HG02870 (cell line): ENCODE data around the gene LRP8.
A peak's percentile ranks its signal among the peaks of the same experiment; 100 is the strongest.

Experiments
- ATAC-seq: cut with Tn5 transposase; IDR thresholded peaks from one replicate; pipeline ENCODE4 v1.9.1; 2021; ENCODE audit warnings: mild to moderate bottlenecking, moderate library complexity; ENCODE audit not compliant: unreplicated experiment

Gene LRP8

DNA sequence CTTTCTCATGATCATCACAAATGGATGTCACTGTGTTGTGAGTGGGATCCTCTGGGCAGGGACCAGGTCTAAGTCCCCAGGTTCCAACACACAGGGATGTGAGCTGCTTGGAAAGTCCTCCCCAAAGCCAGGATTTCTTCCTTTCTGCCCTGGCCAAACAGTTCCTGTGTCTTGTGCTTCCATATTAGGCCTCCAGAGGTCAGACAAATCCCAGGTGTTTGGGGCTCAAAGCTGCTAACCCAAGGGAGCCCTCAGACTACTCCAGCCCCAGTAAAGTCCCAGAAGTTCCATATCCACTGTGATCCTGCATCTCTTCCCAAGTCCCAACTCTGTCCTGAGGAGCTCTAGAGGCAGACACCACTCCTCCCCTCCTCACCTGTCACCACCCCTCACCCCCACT is 61.8 kb downstream of the LRP8 start:
- ATAC-seq = no peak

DNA sequence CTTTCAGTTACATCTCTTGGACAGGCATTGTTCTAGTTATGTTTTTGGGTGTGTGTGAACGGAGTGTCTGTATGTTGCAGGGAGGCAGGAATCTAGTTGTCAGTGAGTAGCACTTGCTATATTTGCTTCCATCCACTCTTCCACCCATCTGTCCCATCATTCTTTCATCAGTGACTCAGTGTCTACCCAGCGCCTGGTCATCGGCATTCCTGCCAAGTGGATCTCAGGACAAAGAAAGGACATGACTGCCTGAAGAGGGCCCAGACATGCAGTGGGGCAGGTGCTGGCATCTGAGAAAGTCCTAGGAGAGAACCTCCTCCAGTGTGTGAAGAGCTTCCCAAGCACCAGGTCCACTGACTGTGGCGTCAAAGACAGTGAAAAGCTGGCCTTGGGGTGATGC is 62.3 kb downstream of the LRP8 start:
- ATAC-seq = no peak

DNA sequence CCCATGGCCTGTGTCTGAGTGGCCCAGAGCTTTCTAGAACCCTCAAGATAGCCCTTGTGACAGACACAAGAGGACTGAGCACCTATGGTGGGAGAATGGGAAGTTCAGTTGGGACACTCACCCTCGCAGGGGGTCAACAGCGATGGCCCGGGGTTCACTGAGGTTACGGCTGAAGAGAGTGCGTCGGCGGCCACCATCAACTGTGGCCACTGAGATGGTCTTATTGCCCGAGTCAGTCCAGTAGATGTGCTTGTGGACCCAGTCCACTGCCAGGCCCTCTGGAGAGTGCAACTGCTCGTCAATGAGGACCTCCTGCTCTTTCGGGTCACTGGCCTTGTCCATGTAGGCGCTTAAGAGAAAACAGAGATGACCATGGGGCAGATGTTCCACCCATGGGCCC is 63.8 kb downstream of the LRP8 start:
- no peak for ATAC-seq

DNA sequence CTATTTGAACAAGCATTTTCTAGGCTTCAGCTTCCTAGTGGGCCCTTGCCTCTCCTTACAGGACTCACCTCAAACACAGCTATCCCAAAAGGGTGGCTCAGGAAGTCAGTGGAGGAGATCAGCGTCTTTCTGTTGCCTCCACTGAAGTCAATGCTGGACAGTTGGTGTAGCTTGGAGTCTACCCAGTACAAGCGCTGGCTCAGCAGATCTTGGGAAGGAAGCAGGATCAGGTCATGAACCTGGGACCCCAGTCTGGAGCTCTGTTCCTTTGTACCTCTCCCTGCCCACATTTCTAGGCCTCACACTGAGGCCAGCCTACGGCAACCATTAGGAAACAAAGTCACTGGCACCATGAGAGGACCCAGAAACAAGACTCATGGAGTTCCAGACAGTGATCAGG is 65.9 kb downstream of the LRP8 start:
- no peak for ATAC-seq

DNA sequence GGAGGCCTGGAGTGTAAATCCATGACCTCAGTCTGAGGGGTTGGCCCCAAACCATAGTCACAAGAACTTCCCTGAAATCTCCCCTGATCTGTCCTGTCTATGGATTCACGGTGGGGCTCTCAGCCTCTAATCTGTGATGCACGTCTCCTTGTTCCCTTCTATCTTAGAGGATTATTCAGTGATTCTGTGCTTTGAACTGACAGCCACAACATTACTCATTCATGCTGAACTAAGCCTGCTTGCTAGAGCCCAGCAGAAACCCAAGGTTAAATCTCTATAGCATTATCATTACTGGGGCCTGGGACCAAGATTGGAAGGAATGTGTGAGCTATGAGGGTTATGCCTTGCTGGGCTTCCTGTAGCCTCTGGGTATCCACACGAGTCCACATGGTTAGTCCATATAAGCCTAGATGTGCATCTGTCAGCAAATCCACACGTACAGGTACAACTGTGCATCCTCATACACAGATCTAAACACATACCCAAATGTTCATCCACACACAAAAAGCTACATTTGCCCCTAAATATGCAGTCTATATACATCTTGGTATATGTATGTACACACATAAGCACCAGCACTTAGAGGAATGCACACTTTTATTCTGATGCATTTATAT is 67.1 kb downstream of the LRP8 start:
- no peak for ATAC-seq

DNA sequence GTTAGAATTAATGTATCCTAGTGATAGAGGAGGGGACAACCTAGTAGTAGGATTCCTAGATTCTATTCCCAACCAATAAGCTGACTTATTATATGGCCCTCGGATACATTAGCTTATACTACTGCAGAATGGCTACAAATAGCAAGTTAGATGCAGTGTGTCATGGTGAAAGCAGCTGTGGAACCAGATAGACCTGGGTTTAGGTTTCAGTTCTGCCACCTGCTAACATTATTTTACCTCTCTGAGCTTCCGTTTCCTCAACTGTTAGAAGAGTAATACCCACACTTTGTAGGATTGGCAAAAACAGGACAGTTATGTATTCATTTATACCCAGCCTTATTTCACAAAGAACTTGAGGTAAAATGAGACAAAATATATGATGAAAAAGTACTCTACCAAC is 67.9 kb downstream of the LRP8 start:
- ATAC-seq = peak; percentile 75

- no peak for ATAC-seq
Measured at GRCh38 chr1:53258216-53258615, 69.7 kb downstream of the LRP8 start.

- no peak for ATAC-seq
Measured at GRCh38 chr1:53257454-53258081, 70.3 kb downstream of the LRP8 start.

GRCh38 chr1:53256511-53257453 is 71.1 kb downstream of the LRP8 start:
- ATAC-seq = no peak

- ATAC-seq = no peak
Measured at GRCh38 chr1:53255031-53255430, 72.8 kb downstream of the LRP8 start.

DNA sequence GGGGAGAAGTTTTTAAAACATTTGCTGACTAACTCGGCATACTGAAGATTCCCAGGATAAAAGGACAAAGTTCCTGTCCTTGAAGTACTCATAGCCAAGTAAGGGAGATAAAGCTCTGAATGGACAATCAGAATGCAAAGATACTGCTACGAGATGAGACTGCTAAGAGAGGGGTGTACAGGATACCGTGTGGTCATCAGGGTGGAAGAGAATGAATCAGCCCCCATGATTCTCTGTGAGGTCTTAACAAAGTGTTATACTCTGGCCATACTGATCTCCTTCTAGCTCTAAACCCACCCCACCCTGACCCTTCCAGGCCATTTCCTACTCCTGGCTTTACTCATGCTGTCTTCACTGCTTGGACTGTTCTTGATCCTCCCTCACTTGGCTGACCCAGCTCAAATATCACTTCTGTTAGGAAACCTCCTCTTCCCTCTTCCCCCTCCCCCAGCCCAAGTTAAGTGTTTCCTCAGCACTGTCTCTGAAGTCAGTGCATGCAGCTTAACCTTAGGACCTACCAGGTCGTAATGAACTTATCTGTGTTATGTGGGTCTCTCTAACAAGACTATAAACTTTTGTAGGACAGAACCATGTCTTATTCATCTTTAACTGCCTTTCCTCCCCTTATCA is 73.7 kb downstream of the LRP8 start:
- no peak for ATAC-seq

GRCh38 chr1:53250325-53250724 is 77.5 kb downstream of the LRP8 start:
- no peak for ATAC-seq

DNA sequence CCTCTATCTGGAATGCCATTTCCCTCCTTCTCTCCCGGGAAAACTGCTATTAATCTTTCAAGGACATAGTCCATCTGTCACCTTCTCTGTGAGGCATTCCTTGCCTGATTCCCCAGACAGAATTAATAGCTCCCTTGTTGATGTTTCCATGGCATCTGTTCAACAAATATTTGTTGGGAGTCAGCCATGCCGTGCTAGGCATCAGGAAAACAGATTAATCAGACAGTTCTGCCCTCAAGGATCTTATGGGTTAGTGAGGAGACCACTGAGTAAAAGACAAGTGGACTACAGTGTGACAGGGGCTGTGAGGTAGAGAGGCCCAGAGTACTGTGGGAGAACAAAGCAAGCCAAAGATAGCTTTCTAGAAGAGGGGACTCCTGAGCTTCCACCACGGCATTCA is 78.2 kb downstream of the LRP8 start:
- no peak for ATAC-seq

DNA sequence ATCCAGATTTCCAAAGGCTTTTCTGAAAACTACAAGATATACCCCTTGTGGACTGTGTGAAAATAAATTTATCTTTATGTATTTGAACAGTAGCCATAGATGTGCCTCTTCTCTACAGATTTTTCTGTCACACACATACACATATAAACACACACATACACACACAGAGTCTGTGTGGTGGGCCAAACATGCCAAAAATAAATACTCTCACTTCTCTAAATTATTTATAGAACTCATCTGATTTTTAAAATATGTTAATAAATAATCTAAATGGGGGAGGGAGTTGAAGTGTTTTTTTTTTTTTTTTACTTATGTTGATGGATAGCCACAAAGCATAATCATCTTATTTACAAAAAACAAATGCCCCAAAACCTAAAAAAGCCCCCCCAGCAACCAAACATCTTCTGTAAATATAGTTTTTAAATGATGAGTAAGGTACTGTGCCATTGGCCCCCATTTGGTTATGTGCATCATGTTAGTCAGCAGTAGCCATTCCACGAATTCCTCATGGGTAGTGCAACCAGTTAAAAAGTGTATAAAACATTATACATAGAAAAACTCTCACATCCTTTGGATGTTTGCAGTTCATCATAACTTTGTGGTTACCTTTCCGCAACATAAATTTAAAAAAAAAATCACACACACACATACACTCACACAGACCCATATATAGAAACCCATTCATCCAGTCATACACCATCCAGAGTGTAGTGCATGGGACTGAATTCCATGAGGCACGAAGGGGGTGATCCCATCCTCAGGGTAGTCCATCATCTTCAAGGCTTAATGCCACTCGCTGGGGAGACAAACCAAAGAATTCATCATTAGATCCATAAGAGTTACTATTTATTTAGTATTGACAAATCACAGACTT is 81.4 kb downstream of the LRP8 start:
- no peak for ATAC-seq

- no peak for ATAC-seq
Measured at GRCh38 chr1:53244141-53244540, 83.7 kb downstream of the LRP8 start.

DNA sequence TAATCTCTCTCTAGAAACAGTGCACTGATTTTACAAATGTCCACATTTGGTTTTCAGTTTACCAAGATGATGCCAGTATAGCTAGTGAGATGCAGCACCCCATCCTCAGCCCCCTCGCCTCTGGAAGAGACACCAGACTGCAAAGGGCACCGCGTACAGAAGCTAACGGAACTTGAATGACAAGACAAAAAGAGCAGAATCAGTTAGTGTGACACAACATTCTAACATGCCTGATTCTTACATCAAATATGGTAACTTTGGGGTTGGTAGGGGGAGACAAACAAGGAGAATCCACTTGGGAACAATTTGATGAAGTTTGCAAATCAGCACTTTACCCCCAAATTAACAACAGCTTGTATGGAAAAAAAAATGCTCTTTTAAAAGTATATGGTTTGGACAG is 85.5 kb downstream of the LRP8 start:
- ATAC-seq = no peak

DNA sequence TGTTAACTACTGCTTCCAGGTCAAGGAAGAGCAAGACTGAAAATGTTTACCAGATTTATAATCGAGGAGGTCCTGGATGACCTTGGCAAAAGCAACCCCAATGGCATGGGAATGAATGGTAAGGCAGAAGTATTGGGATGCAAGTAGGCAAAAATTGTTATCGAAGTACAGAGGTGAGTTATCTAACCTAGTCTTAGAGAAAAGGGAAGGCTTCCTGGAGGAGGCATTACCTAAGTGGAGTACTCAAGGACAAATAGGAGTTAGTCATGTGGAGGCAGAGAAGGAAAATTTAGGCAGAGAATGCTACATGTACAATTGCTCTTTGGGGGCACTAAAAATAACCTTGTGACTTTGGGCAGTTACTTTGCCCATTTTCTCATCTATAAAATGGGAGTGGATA is 86.0 kb downstream of the LRP8 start:
- no peak for ATAC-seq

DNA sequence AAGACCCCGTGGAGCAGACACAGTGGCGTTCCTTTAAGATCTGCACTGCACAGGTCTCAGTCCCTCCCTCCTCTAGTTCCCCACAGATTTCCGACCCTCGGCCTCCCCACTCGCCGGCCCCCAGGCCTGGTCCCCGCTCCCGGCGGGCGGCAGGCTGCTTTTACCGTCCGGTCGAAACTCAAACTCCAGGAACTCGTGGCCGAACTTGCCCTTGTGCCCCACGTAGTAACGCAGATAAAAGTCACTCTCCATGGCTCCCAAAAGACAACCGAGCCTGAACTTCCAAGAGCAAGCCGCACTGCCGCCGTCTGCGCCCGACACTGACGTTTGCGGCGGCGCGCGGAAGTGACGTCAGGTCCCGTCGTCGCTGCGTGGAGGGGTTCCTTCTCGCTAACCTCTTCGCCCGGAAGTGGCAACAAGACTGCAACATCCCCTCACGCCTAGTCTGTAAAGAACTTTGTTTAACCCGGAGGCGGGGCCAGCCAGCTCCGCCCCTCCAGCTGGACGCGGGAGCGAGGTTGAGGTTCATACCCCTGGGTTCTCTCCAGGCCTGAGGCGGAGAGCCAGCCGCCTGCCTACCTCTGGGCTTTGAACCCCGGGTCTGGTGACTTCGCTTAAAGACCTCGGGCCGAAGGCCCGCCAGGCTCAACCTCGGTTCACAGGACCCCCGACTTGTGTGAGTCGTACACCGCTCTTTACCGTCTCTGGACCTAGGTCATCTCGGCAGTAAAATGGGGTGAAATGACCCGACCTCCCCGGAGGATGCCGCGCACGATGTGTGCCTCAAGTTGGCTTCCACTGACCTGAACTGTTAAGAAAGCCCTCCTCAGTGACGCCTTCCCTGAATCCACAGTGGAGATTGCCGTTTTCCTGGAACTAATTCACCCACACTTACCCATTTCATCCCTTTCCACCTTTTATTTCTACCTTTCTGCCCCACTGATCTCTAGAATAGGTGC is 89.4 kb downstream of the LRP8 start, which contains the start of gene MAGOH:
Gene MAGOH, minus strand, starts transcription at position 322 of the 959 bp plus-strand sequence. Its CDS starts 70 bp downstream, at position 252.
- ATAC-seq = peak; percentile 99

DNA sequence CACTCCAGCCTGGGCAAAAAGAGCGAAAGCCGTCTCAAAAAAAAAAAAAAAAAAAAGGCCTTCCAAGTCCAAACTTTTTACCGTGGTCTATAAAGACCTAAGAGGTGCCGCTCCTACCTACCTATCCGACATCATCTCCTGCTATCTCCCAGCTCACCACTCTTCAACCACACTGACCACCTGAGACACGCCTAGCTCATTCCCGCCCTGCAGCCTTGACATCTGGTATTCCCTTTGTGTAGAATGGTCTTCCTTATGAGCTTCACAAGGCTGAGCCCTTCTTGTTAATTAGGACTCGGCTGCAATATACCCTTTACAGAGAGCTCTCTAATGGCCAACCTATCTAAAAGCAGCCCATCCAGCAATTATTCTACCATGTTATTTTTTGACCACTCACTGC is 90.2 kb downstream of the LRP8 start:
- ATAC-seq = no peak
